A172 (cell line): ENCODE results near the gene SNRPB. TPM values are rescaled to one million over a fixed set of nuclear protein-coding genes. Genes with fewer than 3 reads are reported as not detected.
A peak's percentile ranks its signal among the peaks of the same experiment; 100 is the strongest.
"Not testable (repeated sequence)": the region's sequence is repeated elsewhere in the genome, so short reads cannot be mapped to it uniquely, and the experiment has no call there.

Experiments used
- DNase-seq: peaks from one replicate; pipeline ENCODE4 v3.0.0-alpha.2; 2015; ENCODE audit warnings: low spot score
- total RNA-seq: library from RNA; depleted of rRNA; stranded (reverse); fragments of >200 nt; shearing (Covaris generic); gene quantifications from 2 replicates; pipeline ENCODE4 v1.2.3, GENCODE V29; 2014; rRNA removed

SNRPB gene
- 787 and 874 TPM in 2 replicates for total RNA-seq

DNA sequence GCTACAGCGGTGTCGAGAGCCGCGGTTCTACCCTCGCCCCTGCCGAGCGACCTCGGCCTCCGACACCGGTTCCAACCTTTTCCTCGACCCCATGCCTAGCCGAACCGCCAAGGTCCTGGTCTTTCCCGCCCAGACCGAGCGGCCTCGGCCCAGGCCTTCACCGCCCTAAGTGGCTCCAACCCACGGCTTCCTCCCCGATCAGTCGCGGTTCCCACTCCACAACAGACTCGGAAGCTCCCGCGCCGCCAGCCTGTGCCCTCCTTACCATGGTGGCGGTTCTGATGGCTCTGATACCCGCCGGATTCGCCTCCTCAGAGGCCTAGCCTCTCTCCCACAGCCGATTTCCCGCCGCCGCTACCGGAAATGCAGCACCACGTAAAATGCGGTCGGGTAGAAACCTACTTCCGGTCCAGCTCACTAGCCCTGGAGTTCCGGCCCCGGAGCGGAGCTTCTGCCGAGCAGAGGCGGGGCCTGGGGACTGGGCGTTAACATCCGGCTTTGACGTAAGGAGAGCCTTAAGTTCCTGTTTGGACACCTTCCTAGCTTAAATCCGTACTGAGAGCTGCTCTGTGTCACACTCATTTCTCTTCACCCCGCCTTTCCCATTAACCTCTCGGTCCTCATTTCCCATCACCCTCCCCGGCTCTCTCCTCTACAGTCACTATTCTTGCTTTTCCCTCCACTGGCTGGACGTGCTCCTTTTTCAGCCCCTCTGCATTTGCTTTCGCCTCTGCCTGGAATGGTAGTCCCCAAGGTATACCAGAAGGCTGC, at the start of gene SNRPB:
TSS of gene SNRPB (minus strand) at position 367 of the 771 bp plus-strand sequence. CDS start at position 268, 99 bp downstream.
- peak; percentile 99 for DNase-seq

DNA sequence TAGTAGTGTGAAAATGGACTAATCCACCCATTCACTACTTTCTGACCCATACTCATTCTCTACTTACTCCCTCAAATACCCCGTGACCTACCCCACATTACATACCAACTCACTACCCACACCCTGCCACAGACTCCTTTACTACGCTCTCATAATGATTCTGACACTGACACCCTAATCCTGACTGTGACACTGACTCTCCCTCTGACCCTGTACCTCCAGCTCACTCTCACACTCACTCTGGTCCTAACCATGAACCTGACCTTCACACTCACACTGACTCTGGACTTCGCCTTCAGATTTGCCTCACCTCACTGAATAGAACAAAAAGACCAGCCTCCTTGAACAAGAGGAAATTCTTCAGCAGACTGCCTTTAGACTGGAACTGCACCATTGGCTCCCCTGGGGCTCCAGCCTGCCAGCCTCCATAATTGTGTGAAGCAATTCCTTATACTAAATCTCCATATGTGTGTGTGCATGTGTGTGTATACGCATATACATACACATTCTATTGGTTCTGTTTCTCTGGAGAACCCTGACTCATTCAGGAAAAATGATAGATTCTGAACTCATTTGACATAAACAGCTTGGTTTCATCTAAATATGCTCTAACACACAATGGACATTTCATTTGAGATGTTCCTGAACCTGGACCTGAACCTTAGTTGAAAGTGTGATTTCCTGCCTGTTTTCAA, 48.7 kb upstream of the SNRPB start:
- no peak for DNase-seq

DNA sequence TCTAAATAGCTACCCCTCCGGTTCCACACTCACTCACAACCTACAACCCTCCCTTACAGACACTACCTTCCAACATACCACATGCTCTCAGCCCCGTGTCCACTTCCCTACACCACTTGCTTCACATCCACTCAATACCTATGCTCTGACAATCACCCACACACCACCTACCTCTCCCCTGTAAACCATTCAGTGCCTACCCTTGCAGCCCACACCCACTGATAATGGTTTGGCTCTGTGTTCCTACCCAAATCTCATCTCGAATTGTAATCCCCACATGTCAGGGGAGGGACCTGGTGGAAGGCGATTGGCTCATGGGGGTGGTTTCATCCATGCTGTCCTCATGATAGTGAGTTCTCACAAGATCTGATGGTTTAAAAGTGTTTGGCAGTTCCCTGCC, 48.0 kb upstream of the SNRPB start:
- DNase-seq: no peak

DNA sequence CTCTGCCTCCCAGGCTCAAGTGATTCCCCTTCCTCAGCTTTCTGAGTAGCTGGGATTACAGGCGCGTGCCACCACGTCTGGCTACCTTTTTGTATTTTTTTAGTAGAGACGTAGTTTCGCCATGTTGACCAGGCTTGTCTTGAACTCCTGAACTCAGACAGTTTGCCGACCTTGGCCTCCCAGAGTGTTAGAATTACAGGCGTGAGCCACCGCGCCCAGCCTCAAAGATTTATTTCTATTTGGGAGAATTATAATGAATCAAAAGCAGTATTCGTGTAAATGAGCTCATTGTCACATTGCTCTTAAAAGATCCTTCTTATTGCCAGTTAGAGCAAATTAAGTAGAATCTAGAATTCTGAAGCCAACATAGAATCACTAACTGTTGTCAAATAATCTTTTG, 47.5 kb upstream of the SNRPB start:
- no peak for DNase-seq

DNA sequence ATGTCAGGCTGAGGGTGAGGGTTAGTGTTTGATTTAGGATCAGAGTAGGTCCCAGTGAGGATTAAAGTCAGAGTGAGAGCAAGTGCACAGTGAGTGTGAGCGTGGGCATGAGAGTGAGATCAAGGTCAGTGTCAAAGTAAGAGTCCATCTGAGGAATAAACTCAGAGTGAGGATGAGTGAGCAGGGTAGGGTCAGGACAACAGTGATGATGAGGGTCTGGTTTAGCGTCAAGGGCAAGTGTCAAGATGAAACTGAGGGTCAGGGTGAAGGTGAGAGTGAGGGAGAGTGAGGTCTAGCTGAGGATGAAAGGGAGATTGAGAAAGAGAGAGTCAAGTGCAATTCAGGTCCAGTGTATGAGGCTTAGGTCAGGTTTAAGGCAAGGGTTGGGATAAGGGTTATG, 45.8 kb upstream of the SNRPB start:
- no peak for DNase-seq

DNA sequence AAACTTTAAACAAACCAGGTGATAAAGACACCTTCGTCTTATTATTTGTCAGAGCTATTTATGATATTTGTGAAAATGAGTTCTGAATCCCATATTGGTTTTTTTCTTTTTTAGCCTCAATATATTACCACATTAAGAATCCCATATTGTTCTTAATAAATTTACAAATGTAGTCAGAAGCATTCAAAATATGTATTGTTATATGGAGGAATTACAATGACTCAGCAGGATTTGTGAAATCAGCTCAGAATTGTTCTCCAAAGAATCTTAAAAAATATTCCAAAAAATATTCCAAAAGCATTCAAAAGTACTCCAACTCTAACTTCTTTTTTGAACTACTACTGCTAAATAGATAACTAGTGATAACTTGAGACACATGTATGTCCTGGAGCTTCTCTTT, 44.6 kb upstream of the SNRPB start:
- no peak for DNase-seq

DNA sequence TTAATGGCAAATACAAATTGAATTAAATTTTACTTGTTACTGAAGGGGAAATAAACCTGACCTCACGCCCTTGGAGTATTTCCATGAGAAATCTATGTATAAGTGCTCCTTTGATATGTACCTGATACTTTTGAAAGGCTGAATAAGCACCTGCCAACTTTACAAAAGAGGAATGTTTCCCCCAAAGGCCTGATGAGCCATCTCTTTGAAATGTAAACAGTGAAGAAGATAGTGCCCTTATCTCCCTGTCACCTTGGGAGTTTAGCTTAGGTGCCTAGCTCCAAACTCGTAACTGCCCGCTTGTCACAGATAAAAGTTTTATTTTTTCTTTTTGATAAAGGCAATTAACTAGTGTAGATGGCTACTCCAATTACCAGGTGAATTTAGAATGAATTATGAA, 39.2 kb upstream of the SNRPB start:
- DNase-seq: no peak

DNA sequence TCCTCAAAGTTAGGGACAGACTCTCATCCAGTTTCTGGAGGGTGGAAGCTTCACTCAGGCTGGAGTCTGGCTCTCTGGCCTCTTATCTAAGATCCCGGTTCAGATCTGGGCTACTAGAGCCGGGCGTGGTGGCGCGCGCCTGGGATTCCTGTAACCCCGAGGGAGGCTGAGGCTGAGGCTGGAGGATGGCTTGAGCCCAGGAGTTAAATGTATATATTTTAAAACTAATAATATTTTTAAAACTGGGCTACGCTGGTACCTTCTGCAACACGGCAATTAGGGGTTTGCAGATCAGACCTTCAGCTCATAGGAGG, 38.8 kb upstream of the SNRPB start:
- no peak for DNase-seq

DNA sequence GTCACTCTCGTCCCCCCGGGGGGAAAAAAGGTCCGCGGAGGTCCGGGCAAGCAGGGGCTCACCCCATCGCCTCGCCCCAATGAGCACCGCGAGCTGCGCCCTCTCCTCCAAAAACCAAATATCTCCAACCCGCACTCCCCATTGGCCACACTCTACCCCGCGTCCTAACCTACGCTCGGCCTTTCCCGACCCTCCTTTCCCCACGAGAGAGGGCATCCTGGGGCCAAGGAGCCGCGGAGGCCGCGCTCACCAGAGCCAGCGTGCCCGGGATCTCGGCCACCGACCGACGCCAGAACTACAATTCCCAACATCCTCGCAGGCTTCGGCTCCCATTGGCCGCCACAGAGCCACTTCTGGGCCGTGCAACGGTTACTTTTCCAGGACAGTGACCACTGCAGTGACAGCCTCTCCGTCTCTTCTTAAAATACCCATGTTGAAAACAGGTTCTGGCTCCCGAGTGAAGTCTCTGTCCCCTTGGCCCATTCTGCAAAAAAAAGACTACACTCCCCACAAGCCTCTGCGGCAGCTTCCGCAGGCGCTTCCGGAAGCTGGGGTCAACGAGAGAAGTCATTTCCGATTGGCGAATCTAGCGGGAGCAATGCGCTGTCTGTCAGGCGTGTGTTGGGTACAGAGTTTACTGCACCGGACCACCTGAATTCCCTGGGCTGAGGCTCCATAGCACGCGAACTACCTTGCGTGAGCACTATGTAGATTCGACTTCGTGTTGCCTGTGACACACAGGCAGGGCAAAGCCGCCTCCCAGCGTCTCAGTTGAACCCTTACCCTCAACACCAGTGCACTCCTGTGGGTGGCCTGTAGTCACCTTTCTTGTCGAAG, 38.3 kb upstream of the SNRPB start, which contains the start of gene ZNF343:
TSS of gene ZNF343 (minus strand) at position 285 of the 837 bp plus-strand sequence. CDS start 15,020 bp downstream, outside the sequence.
- DNase-seq: peak; percentile 75

DNA sequence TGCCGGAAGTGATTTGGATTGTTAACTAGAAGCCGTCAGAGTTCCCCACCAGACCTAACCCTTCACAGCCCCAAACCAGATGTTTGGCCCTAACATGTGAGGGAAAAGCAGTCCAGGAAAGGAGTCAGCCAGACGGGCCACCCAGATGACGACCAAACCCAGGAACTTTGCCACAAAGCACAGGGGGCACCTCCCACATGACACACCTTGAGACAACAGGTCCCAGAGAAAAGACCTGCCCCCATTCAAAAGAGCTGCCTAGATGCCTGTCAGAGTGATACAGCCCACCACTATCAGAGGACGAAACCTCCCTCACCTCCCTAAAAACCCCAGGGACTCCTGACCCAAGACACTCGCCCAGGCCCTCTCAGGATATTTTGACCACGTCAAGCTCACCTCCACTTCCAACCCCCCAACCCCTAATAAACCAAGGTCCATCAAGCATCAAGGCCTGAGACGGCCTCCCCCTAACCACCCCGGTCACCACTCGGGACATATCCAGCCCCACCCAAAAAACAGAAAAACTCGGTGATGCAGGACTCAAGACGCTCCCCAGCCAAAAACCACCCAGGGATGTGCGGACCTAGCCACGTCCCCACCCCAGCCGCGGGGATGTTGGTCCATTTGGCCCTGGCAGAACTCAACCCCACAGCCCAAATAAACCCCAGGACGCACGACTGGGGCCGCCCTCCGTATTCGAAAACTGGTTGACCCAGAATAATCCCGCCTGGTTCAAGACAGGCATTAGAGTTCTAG, 37.5 kb upstream of the SNRPB start:
- no peak for DNase-seq

DNA sequence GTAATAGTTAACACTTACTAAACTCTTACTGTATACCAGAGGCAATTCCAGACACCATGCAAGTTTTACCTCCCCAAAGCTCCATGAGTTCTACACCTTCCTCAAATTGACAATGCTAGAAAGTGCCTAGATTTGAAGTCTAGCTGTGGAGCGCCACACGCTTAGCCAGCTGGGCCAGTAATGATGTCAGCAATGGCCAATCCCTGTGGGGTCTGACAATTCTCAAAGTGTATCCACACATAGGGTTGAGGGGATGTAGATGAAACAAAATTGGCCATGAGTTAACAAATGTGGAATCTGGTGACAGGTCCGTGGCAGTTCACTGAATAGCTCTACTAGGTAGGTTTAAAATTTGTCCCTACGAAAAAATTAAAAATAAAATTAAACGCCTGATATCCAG, 36.9 kb upstream of the SNRPB start:
- no peak for DNase-seq

DNA sequence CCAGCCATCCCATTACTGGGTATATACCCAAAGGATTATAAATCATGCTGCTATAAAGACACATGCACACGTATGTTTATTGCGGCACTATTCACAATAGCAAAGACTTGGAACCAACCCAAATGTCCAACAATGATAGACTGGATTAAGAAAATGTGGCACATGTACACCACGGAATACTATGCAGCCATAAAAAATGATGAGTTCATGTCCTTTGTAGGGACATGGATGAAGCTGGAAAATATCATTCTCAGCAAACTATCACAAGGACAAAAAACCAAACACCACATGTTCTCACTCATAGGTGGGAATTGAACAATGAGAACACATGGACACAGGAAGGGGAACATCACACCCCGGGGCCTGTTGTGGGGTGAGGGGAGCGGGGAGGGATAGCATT, 35.8 kb upstream of the SNRPB start:
- DNase-seq: not testable (repeated sequence)

DNA sequence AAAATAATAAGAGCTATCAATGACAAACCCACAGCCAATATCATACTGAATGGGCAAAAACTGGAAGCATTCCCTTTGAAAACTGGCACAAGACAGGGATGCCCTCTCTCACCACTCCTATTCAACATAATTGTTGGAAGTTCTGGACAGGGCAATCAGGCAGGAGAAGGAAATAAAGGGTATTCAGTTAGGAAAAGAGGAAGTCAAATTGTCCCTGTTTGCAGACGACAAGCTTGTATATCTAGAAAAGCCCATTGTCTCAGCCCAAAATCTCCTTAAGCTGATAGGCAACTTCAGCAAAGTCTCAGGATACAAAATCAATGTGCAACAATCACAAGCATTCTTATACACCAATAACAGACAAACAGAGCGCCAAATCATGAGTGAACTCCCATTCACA, 34.2 kb upstream of the SNRPB start:
- DNase-seq: not testable (repeated sequence)

DNA sequence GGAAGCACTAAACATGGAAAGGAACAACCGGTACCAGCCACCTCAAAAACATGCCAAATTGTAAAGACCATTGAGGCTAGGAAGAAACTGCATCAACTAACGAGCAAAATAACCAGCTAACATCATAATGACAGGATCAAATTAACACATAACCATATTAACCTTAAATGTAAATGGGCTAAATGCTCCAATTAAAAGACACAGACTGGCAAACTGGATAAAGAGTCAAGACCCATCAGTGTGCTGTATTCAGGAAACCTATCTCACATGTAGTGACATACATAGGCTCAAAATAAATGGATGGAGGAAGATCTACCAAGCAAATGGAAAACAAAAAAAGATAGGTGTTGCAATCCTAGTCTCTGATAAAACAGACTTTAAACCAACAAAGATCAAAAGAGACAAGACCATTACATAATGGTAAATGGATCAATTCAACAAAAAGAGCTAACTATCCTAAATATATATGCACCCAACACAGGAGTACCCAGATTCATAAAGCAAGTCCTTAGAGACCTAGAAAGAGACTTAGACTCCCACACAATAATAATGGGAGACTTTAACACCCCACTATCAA, 32.3 kb upstream of the SNRPB start:
- not testable (repeated sequence) for DNase-seq

DNA sequence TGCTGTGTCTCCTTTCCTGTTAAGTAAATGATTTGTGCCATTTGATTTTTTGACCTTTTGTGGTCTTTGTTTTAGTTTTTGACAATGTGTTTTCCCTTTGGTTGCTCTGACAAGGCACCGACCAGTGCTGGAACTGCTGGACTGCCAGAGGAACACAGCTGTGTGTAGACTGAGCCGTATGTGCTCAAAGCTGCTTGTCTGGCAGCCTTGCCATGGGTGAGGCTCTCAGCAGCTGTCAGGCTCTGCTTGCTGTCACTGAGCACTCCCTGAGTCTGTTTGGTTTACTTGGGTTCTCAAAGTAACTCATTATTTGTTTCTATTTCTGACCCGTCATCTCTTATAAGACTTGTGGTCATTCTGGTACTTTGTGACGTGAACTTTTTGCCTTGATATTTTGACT, 15.1 kb upstream of the SNRPB start:
- DNase-seq: no peak

DNA sequence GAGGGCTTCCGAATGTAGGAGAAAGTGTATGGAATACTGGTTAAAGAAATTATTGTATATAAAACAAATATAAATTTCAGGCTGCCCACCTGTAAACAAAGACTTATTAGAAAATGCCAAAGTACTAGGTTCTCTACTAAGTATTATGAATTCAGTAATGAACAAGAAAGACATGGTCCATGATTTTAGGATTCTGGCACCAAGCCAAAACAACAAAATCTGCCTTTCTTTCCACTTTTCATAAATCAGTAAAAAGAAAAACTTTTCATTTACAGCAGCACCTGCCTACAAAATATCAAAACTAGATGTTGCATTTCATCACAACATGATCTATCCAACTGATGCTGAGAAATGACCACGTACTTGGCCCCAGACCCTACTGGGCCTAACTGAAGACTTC, 14.5 kb upstream of the SNRPB start:
- no peak for DNase-seq

DNA sequence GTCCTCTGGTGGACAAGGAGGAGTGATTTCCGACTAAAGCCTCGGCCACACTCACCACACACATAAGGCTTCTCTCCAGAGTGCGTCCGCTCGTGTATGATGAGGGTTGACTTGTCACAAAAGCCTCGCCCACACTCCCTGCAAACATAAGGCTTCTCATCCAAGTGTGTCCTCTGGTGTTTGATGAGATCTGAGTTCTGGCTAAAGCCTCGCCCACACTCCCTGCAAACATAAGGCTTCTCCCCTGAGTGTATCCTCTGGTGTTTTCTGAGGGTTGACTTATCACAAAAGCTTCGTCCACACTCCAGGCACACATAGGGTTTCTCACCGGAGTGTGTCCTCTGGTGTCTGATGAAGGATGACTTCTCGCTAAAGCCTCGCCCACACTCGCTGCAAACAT, 12.9 kb upstream of the SNRPB start:
- no peak for DNase-seq

DNA sequence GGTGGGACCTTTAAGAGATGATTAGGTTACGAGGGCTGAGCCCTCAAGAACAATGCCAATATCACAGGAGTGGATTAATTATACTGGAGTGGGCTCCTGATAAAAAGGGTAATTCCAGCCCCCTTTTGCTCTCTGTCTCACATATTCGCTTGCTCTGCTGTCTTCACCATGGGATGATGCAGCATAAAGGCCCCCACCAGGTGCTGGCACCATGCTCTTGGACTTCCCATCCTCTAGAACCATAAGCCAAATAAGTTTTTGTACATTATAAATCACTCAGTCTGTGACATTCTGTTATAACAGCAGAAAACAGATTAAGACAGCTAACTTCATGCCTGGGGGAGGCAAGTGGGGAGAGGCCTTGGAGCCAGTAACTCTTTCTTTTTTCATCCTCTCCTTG, 9.8 kb upstream of the SNRPB start:
- no peak for DNase-seq

DNA sequence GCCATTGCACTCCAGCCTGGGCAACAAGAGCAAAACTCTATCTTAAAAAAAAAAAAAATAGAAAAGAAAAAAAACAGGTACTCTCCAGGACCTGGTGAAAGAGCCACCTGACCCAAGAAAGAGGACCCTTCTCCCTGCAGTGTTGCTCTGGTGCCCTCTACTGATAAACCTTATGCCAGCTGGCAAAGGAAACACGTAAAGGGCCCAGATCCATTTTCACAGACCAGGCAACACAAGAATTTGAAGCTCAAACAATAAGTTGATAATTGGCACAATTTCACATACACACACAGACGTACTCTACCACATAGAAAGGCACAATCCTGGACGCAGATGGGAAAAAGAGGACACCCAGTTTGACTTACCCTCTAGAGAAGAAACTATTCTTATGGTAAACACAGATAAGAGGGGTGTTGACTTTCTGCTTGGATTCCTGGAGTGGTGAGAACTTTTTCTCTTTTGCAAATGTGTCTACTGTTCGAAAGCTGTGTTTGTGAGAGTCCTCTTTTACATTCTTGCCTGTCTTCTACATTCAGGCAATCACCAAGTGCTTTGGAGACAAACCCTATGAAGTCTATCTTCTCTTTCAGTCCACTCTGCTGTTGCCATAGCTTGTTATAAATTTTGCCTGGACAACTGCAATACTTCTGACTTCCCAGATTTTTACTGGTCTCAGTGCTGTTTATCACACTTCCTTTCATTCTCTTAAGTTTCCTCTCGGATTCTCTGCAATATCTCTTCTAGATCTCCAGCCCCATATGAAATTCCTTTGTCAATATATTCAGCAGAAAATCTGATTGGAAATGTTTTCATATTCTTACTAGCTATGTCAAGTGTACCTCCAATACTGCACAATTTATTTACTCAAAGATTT, 6.4 kb upstream of the SNRPB start:
- no peak for DNase-seq
